GM21576 (cell line): ENCODE results near the gene TAL1.

Experiments
- ATAC-seq: cut with Tn5 transposase; IDR thresholded peaks from one replicate; pipeline ENCODE4 v1.9.1; 2021; ENCODE audit warnings: mild to moderate bottlenecking, moderate library complexity; ENCODE audit not compliant: unreplicated experiment

The TAL1 gene

DNA sequence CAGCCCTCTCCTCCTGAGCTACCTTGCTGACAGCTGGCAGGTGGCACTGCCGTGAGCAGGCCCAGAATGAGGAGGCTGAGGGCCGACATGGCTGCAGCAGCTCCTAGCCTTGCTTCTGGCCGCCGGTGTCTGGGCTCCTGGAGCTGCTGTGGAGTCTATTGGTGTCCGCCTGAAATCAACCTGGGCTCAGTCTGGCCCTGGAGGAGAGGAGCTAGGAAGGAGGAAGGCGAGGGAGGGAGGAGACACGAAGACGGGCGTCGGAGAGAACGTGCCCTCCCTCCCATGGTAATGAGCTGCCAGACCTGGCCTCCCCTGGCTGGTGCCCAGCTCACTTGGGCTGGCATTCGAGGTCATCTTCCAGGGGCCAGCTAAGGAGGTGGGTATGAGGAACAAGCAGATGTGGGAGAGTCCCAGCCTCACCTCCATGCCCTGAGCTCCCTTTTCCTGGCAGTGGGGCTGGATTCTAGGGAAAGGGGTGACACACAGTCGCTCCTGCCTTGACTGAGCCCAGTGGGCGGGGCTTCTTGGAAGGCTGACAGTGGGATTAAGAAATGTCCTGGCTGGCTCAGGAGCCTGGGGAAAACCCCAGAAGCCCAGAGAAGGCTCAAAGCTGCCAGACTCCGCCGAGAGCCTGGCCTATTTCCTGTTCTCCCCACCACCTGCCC lies 42.0 kb downstream of the TAL1 start, which contains the start of gene PDZK1IP1:
TSS of gene PDZK1IP1 (minus strand) at position 193 of the 665 bp plus-strand sequence. CDS start at position 89, 104 bp downstream.
- ATAC-seq, result no peak

DNA sequence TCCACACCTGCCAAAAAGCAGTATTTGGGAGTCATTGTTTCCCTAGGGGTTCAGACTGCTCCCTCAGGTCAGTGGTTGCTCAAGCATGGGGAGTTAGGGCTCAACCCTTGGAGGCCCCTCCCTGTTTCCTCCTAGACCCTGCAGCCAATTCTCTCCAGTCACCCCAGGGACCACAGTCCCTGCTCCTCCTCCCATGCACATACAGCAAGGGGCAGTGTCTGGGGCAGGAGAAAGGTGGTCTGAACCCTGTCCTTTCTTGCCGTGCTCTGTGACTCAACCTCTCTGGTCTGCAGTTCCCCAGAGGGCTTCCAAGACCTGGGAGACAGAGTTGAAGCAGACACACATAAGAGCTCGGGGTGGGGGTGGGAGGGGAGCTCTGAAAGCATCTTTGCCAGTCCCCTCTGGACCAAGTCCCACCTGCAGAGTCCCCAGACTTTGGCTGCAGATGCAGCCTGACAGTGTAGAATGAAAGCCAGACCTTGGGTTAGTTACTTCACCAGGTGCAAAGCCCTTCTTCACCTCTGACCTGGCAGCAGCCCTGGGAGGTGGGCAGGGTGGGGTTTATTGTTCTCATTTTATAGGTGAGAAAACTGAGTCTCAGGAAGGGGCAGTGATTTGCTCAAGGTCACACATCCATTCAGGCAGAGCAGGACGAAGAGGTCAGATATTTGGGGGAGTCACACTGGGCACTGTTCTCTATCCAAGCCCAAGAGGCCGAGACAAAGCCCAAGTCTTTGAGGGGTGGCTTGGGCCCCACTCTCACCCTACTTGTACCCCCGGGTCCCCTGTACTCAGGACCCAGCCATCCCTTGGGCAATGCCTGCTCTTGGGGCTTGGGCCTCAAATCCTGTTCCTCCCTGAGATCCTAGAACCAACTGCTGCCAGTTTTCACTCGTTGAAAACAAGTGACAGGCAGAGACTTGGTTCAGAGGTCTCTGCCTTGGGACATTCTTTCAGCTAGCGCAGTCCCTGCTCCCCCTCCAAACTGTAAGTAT lies 42.9 kb downstream of the TAL1 start:
- ATAC-seq, result no peak

DNA sequence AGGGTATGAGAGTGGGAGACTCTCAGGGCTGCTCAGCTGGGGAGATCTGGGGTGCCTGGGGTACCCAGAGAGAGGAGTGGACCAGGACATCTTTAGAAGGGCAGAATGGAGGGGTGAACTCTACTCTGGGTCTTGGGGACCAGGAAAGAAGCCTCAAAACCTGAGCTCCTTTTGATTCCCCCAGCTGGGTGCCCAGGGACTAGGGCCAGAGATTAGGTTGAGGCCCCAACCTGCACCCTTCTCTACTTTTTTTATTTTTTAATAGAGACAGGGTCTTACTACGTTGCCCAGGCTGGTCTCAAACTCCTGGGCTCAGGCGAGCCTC lies 44.1 kb downstream of the TAL1 start:
- ATAC-seq, result no peak

DNA sequence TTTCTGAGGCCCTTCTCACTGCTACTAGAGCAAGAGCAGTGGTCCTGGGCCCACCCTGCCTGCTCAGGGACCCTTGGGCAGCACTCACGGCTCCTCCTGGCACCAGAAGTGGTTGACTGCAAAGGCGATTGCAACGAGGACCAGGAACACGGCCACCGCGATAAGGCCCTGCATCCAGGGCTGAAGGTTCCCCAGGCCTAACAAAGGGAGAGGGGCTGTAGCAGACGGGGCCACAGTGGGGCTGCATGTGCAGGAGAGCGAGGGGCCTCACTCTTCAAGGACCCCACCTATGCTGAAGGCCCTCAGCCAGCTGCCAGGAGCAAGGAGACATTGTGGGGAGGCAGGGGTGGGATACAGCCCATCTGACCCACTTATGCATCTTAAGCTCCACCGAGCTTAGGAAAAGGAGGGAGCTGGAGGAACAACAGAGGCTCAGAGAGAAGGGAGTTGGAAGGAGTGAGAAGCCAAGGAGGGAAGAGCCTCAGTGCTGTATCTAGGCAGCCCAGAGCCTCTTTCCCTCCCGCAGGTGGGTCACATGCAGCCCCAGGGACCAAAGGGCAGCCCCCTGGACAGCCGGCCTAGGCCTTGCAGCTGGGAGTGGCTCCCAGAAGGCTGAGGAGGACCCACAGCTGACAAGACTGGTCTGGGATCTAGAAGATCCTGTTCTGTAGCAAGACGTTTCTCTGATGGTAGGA lies 44.6 kb downstream of the TAL1 start:
- no peak for ATAC-seq

DNA sequence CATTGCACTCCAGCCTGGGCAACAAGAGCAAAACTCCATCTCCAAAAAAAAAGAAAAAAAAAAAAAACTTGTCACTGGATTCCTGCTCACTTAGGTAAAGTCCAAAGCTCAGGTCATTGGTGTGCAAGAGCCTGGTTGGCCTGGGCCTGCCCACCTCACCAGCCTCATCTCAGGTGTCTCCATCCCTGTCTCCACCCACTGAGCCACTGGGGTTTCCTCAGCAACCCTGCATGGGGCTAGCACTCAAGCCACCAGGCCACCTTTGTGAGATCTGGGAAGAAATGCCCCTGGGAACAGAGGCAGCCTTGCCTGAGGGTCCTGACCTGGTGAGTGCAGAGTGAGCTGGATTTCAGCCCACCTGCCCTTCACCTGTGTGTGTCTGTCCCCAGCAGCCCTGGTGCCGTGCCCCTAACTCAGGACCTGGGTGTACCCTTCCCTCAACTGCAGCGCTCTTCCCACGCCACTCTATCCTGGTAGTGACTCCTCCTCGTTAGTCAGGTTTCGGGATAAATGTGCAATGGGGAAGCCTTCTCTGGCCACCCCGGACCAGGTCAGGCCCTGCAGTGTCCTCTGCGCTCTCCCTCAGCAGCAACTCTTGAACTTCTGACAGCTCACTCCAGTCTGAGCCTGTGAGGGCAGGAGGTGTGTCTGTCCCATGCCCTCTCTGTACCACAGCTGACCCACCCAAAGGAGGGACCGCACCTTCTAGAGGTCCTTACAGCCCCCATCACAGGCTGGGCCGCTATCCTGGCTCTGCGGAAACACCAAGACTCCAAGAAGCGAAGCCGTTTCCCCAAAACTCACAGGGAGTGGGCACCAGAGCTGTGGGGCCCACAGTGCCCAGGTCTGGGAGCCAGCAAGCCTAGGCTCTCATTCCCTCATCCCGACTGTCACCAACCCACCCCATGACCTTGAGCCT lies 45.5 kb downstream of the TAL1 start:
- ATAC-seq, result no peak

DNA sequence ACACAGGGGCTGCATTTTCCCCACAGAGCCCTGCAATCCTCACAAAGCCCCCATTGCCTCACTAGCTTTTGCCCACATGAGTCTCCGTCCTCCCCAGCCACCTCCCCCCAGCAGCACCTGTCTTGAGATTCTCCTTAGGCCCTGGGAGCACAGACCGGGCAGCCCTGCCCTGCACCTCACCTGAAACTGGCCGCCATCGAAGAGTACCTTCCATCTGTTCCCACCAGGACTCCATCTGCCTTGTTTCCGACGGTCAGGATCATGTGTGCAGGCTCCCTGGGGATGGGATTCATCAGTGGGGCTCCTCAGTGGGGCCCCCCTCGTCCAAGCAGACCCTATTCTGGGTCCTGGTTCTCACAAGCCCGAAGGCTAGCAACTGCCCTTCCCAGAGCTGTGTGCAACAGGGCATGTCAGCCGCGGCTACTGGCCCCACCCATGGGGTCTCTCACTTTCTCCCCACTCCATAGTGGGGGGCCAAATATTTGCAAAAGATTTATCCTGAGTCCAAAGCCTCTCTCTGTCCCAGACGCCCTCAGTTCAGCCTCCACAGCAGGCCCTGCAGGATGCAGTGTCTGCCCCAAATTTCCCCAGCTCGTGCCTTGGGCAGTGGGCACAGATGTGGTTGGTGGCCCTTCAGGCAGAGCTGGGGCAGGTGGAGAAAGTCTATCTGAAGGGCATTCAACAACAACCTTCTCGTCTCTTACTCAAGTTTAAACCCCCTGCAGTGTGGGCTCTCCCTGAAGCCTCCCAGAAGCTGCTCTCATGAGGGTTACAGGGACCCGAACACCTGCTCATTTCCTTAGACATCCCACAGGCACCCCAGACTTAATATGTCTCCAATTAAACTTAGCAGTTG lies 47.0 kb downstream of the TAL1 start:
- no peak for ATAC-seq

DNA sequence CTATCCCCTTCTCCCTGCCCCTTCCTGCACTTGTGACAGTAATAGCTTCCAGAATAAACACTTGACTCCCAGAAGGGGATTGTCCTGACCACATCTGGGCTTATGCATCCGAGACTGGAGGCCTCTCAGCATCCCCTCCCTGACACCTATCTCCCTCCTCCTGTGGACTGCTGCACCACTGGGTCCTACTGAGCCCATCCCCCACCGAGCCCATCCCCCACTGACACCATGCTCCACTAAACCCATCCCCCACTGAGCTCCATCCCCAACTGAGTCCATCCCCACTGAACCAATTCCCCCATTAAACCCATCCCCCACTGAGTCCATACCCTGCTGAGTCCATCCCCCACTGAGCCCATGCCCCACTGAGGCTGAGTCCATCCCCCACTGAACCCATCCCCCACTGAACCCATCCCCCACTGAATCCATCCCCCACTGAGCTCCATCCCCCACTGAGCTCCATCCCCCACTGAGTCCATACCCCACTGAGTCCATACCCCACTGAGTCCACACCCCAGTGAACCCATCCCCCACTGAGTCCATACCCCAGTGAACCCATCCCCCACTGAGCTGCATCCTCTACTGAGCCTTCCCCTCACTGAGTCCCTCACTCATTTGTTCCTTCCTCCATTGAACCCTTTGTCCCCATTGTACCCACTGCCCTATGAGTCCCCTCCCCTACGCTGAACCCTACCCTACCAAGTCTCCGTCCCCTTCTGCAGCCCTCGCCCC lies 47.8 kb downstream of the TAL1 start:
- ATAC-seq, result no peak

DNA sequence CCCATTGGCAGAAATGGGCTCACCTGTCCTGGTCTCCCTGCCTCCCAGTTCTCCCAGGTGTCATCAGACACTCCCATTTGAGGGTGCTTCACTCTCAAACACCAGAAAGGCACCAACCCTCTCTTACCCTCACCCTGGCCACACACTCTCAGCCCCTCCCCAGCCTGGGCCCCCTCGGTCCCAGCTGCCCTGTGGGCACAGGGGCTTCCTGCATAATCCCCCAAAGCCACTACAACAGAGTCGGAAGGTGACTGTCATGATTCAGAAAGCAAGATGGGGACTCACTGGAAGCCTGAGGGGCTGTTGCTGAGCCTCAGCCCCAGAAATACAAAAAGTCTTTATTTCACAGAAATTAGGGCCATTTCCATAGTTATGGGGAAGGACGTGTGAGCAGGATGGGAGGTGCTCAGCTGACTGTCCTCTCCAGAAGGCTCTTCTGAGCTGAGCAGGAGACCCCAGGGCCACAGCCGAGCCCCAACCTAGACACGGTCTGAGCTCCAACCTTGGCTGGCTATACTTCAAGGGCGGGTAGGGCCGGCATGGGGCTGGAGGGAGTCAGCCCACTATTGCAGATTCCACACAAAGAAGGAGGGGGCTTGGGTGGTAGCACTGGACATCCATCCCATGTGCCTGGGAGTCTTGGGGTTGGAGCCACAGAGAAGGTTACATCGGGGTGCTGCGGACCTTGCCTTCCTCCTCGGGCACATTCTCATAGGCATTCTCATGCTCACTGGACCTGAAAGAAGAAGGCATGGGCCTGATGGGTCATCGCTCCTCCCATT lies 48.5 kb downstream of the TAL1 start:
- ATAC-seq, result no peak

DNA sequence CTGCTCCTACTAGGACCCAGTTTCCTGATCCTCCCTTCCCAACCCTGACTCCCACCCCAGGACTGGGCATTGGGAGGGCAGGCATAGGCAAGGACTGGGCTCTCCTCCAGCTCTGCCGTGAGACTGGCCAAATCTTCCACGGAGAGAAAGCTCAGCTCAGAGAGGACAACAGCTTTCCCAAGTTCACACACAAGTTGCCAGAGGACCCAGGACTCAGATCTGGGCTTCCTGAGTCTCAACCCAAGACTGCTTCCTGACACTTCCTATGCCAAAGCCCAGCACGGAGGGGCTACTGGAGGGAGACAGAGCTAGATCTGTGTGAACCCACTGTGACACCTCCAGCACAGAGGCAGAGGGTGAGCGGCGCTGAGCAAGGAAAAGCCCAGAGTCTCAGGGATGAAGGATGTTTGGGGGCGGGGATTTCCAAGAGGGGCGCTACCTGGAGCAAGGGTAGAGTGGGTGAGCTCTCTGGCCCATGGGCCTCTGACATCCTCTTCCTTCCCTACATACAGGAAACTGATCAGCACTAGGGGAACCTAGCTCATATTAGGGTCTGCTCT lies 49.3 kb downstream of the TAL1 start:
- ATAC-seq, result no peak

DNA sequence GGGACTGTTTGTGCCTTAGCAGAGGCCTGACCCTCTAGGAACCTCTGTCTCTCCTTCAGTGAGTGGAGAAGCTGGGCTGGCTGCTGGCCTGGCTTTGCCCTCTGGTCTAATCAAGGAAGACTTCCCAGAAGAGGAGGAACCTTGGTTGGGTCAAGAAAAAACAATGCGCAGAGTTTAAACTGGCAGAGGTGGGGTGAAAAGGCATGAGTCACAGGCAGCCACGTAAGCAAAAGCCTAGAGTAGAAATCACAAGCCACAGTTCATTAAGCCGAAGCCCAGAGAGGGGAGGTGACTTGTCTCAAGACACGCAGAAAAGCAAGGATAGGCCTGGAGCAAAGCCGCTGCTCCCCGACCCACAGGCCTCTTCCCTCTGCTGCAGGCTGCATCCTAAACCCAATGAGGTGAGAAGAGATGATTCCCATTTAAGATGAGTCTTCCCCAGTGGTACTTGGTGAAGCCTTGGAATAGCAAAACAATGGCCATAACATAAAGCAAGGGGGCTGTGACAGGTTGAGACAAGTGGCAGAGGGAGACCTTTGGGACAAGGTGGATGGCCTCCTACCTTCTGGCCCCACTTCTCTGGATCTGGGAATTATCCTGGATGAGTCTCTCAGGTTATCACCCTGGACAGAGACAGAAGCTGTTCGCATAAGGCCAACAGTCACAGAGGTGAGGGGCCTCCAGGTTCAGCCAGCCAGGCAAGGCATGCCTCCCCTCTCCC lies 49.9 kb downstream of the TAL1 start:
- ATAC-seq, result no peak

DNA sequence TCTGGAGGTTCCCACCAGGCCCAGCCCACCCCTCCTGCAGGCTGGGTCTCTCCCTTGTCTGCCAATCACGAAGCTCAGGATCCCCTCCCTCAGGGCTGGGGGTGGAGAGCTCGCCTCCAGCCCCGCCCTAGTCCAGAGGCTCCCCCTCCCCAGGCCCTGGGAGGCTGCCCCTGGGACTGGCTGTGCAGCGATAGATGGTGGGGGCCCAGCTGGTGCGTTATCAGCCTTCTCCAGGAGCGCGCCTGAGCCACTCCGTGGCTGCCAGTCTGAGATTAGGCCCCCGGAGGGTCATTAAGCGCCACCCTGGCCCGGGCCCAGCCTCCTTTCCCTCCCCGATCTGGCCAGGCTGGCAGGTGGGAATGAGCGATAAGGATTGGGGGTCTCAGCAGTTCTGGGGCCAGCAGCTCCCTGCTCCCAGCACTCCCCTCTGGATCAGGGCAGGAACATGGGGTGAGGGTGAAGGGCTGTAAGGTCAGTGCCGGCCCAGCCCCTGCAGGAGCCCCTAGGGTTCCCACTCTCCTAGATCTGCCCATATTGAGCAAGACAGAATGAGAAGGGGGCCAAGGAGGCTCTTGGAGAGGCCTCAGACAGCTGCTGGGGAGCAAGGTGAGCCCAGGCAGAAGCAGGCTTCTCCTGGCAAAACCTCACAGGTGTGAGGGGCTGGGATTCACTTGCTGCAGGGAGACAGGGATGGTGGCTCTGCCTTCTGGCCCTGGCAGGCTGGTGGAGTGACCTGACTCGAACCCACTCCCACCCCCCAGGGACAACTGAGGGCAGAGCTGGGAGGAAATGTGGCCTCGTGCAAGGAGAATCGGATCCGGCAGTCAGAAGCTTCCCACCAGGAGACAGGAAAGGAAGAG lies 50.7 kb downstream of the TAL1 start:
- ATAC-seq, result no peak

DNA sequence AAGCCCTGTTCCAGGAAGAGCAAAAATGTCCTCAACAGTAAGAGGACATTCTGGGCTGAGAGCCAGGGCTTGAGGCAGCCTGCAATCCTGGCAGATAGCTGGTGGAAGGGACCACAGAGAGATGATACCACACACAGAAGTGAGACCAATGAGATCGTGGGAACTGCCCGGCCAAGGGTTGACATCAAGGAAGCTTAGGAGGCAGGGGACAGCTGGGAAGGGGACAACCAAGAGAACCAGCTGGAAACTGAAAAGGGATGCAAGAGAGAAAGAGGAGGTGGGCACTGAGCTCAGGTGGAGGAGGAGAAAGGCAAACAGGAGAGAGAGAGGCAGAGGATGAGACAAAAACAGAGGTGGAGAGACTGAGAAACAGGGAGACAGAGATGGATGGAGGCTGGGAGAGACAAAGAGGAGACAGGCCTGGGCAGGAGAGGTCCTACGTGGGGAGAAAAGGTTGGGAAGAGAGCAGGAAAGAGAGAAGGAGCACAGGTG lies 51.4 kb downstream of the TAL1 start:
- ATAC-seq, result no peak

DNA sequence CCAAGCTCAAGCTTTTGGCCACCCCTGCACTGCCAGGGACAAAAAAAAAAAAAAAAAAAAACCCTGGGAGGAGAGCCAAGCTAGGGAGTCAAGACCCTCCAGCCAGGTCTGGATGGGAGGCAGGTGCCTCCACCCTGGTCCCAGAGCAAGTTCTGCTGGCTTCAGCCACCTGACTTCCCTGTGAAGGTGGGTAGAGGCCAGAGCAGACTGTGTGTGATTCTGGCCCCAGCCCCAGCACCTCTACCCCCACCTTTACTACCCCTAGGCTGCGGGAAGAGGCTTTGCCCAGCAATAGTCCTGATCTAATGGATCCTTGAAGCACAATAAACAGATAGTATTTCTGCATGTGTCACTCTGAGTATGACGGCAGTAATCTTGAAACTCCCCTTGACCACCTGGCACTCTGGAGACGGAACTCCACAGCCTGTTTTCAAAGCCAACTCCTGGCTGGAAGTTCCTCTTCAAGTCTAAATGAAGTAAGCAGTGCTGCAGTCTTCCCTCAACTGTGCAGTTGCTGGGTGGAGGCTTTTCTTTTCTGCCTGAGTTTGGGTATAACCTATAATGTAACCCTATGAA lies 51.9 kb downstream of the TAL1 start:
- no peak for ATAC-seq

DNA sequence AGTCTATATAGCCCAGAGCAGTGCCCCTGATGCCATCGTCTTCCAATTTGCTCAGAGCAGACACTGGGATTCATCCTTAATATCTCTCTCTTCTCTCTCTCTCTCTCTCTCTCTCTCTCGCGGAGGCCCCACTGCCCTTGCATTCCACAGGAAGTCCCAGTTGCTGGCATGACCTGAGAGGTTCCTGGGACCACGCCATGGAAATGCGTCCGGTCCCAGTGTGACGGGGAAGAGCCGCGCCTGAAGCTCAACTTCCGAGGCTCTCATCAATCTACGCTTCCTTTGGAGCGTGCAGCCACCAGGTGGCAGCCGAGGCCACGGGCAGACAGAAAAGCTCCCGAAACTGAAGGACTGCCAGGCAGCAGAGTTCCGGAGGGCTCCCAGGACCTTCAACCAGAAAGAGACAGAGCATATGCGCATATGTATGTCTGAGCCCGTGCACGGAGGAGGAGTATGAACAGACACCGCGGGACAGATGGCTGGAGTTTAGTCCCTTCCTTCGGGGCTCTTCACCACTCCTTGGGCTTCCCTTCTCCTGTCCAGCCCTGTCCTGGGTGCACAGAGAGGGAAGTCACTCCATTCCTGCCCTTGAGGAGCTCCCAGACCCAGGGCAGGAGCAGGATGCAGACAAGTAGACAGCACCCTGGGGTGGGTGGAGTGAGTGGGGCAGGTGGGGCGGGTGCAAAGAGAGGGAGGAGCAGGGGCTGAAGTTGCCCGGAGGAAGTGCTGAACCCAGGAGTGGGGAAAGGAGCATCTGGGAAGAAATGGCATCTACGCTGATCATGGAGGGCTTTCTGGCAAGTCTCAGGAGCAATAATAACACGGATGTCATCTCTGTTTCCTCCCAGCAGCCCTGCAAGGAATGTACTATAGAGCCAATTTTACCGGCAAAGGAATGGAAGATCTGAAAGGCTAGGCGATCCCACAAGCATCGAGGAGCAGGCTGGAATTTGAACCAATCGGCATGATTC lies 52.7 kb downstream of the TAL1 start:
- ATAC-seq, result peak; percentile 90

DNA sequence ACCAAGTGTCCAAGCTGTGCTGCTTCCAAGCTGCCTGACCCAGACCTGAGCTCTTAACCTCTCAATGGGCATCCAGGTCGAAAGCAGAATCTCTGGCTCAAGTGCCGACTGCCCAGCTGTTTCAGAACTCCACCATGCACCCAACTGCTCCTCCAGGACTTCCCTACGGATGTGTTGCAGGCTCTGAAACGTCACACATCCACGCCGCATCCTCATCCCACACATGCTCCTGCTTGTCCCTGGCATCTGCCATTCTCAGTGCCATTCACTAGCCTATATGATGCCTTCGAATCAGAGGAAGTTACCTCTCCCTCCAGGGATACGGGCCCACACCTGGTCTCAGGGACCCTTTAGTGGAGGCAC lies 53.4 kb downstream of the TAL1 start:
- no peak for ATAC-seq
